Liver (tissue), 3 donors: ENCODE measurements around the gene BPIFB4.

Source experiments
- ATF3 ChIP-seq: IDR thresholded peaks from 2 replicates; pipeline ENCODE4 v1.6.1; 2016; ENCODE audit warnings: antibody characterized with exemption
- GABPA ChIP-seq, 2 donors: IDR thresholded peaks in 1 of 2; conservative IDR thresholded peaks in 1 of 2; 2 replicates each; pipeline ENCODE4 v1.6.1; 2016; ENCODE audit warnings: antibody characterized with exemption in 2 of 2, mild to moderate bottlenecking in 1 of 2, moderate library complexity in 1 of 2
- JUND ChIP-seq, 2 donors: IDR thresholded peaks; 2 replicates each; pipeline ENCODE4 v1.6.1; 2016; ENCODE audit warnings: antibody characterized with exemption in 2 of 2
- MAX ChIP-seq: IDR thresholded peaks from 2 replicates; pipeline ENCODE4 v1.6.1; 2016; ENCODE audit warnings: antibody characterized with exemption
- RAD21 ChIP-seq, 2 donors: IDR thresholded peaks; 2 replicates each; pipeline ENCODE4 v1.6.1; 2016; ENCODE audit warnings: antibody characterized with exemption in 2 of 2, mild to moderate bottlenecking in 2 of 2
- REST ChIP-seq: IDR thresholded peaks from 2 replicates; pipeline ENCODE4 v1.6.1; 2016; ENCODE audit warnings: antibody characterized with exemption, mild to moderate bottlenecking
- SP1 ChIP-seq: IDR thresholded peaks from 2 replicates; pipeline ENCODE4 v1.6.1; 2018; ENCODE audit warnings: antibody characterized with exemption, mild to moderate bottlenecking
- TAF1 ChIP-seq: conservative IDR thresholded peaks from 2 replicates; pipeline ENCODE4 v1.6.1; 2016; ENCODE audit warnings: antibody characterized with exemption, mild to moderate bottlenecking
- YY1 ChIP-seq: IDR thresholded peaks from 2 replicates; pipeline ENCODE4 v1.6.1; 2016; ENCODE audit warnings: antibody characterized with exemption, mild to moderate bottlenecking
- ZBTB33 ChIP-seq: IDR thresholded peaks from 2 replicates; pipeline ENCODE4 v1.6.1; 2016; ENCODE audit warnings: antibody characterized with exemption
- TF ChIP-seq, protein P1 (sequence below): fragments of 150-350 bp; IDR thresholded peaks from 2 replicates; pipeline ENCODE4 v1.5.1; 2017; ENCODE audit warnings: improper control_type of control experiment, low read depth, low read length; ENCODE audit not compliant: missing input control
- donor health status: healthy.
- donor health status: healthy.

GRCh38 chr20:33113387-33113908 lies 34.0 kb downstream of the BPIFB4 start:
- TF ChIP-seq REST = peak; percentile 35
- TF ChIP-seq, protein P1, sequence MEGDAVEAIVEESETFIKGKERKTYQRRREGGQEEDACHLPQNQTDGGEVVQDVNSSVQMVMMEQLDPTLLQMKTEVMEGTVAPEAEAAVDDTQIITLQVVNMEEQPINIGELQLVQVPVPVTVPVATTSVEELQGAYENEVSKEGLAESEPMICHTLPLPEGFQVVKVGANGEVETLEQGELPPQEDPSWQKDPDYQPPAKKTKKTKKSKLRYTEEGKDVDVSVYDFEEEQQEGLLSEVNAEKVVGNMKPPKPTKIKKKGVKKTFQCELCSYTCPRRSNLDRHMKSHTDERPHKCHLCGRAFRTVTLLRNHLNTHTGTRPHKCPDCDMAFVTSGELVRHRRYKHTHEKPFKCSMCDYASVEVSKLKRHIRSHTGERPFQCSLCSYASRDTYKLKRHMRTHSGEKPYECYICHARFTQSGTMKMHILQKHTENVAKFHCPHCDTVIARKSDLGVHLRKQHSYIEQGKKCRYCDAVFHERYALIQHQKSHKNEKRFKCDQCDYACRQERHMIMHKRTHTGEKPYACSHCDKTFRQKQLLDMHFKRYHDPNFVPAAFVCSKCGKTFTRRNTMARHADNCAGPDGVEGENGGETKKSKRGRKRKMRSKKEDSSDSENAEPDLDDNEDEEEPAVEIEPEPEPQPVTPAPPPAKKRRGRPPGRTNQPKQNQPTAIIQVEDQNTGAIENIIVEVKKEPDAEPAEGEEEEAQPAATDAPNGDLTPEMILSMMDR = no peak
- no peak for TF ChIP-seq SP1
- TF ChIP-seq ATF3 = no peak
- TF ChIP-seq JUND (IDR thresholded peaks at IDR 0.05) = no peak
- peak; percentile 62 for TF ChIP-seq YY1
- peak; percentile 16 for TF ChIP-seq ZBTB33
- TF ChIP-seq TAF1 = no peak
- no peak for TF ChIP-seq GABPA (IDR thresholded peaks at IDR 0.05 in 1 of 2, conservative IDR thresholded peaks at IDR 0.05 in 1 of 2)
- no peak for TF ChIP-seq MAX
- TF ChIP-seq RAD21 (IDR thresholded peaks at IDR 0.05) = peak in 1 of 2 donors; percentile 16
